ENCODE measurements around the gene DBI. TPM values are rescaled to one million over a fixed set of nuclear protein-coding genes. Genes with fewer than 3 reads are reported as not detected.

Gene DBI
- total RNA-seq, 1 experiment from 2014 or later: 129 TPM

- H3K9me3 ChIP-seq (ENCODE audit: control insufficient read depth in 1 of 2, insufficient read depth in 1 of 2, low read depth in 1 of 2, low read length in 2 of 2): no peaks in the 10 kb centered on the region
- intact Hi-C loops (cut with micrococcal nuclease): no loop called here
- H4K20me1 ChIP-seq (ENCODE audit: insufficient read depth): no peaks in the 10 kb centered on the region
- no peak overlapping the region for H3K9ac ChIP-seq (ENCODE audit: low read length)
- POLR2A ChIA-PET: no interaction called here
- H3K4me3 ChIP-seq (replicated peaks in 1 of 2; ENCODE audit: low read depth in 1 of 2, low read length in 2 of 2): no peak overlapping the region
- 0 out of 4 replicates have a peak, but pooled peaks cover 0 to 4% of the 10 kb centered on the region in 2 experiments for H3K36me3 ChIP-seq (ENCODE audit: control insufficient read depth in 1 of 2, insufficient read depth in 2 of 2, low read length in 2 of 2)
- no peak overlapping the region for H3K4me2 ChIP-seq (ENCODE audit: low read length)
- DNase-seq (ENCODE audit: low read depth, low spot score) (no peak), ATAC-seq (no peak)
- no peak overlapping the region for H2AFZ ChIP-seq (ENCODE audit: low read depth, low read length, poor library complexity, severe bottlenecking)
- no TSS peak for BruUV-seq (replicated peaks)
- no peaks in the 10 kb centered on the region for H3K4me1 ChIP-seq (ENCODE audit: control insufficient read depth in 1 of 2, insufficient read depth in 2 of 2, low read length in 2 of 2)
- H3K79me2 ChIP-seq (ENCODE audit: insufficient read depth, low read length): no peaks in the 10 kb centered on the region
- RAD21 ChIA-PET (ENCODE audit: low non-redundant PET in 1 of 2, low total read pairs in 2 of 2, uncharacterized antibody in 2 of 2, unreplicated experiment in 2 of 2): no interaction called here
- no peaks in the 10 kb centered on the region for H3K27me3 ChIP-seq (ENCODE audit: insufficient read depth, low read length)
- H3K9me2 ChIP-seq (ENCODE audit: insufficient read depth): no peaks in the 10 kb centered on the region
- CTCF ChIA-PET: no interaction called here
- TF ChIP-seq SP1 (IDR thresholded peaks at IDR 0.05; ENCODE audit: low read depth) (no peak), JUND (IDR thresholded peaks at IDR 0.05) (no peak), ZBTB33 (IDR thresholded peaks at IDR 0.05; ENCODE audit: extremely low read depth, insufficient replicate concordance, low read length) (no peak)
- no peak overlapping the region for H3K27ac ChIP-seq (ENCODE audit: low read depth, low read length)
These were observed 28.5 kb upstream of the DBI start for GRCh38 chr2:119338272-119338671.

- no peak overlapping the region for H3K27ac ChIP-seq (ENCODE audit: low read depth, low read length)
- H3K9me2 ChIP-seq (ENCODE audit: insufficient read depth): no peaks in the 10 kb centered on the region
- no peak overlapping the region for H2AFZ ChIP-seq (ENCODE audit: low read depth, low read length, poor library complexity, severe bottlenecking)
- no peaks in the 10 kb centered on the region for H4K20me1 ChIP-seq (ENCODE audit: insufficient read depth)
- no peaks in the 10 kb centered on the region for H3K9me3 ChIP-seq (ENCODE audit: control insufficient read depth in 1 of 2, insufficient read depth in 1 of 2, low read depth in 1 of 2, low read length in 2 of 2)
- H3K9ac ChIP-seq (ENCODE audit: low read length): no peak overlapping the region
- ChIA-PET POLR2A (no interaction called here), RAD21 (ENCODE audit: low non-redundant PET in 1 of 2, low total read pairs in 2 of 2, uncharacterized antibody in 2 of 2, unreplicated experiment in 2 of 2) (no interaction called here), CTCF (no interaction called here)
- ATAC-seq (no peak), DNase-seq (ENCODE audit: low read depth, low spot score) (no peak)
- 0 out of 4 replicates have a peak, but pooled peaks cover 0 to 4% of the 10 kb centered on the region in 2 experiments for H3K36me3 ChIP-seq (ENCODE audit: control insufficient read depth in 1 of 2, insufficient read depth in 2 of 2, low read length in 2 of 2)
- H3K4me3 ChIP-seq (replicated peaks in 1 of 2; ENCODE audit: low read depth in 1 of 2, low read length in 2 of 2): no peak overlapping the region
- H3K4me2 ChIP-seq (ENCODE audit: low read length): no peak overlapping the region
- peaks cover 3% of the 10 kb centered on the region; the same call in 1 of the 2 replicates for H3K79me2 ChIP-seq (ENCODE audit: insufficient read depth, low read length)
- H3K4me1 ChIP-seq (ENCODE audit: control insufficient read depth in 1 of 2, insufficient read depth in 2 of 2, low read length in 2 of 2): no peaks in the 10 kb centered on the region
- BruUV-seq (replicated peaks): no TSS peak
- no peaks in the 10 kb centered on the region for H3K27me3 ChIP-seq (ENCODE audit: insufficient read depth, low read length)
- intact Hi-C loops (cut with micrococcal nuclease): no loop called here
- TF ChIP-seq CTCF (IDR thresholded peaks at IDR 0.05 in 2 of 3, conservative IDR thresholded peaks at IDR 0.05 in 1 of 3; ENCODE audit: borderline replicate concordance in 1 of 3, insufficient read depth in 1 of 3, low read depth in 2 of 3, low read length in 2 of 3) (no peak), ZBTB33 (IDR thresholded peaks at IDR 0.05; ENCODE audit: extremely low read depth, insufficient replicate concordance, low read length) (no peak), ZNF274 (IDR thresholded peaks at IDR 0.05; ENCODE audit: low read depth, low read length) (no peak), ATF3 (IDR thresholded peaks at IDR 0.05) (no peak), CBX3 (IDR thresholded peaks at IDR 0.05; ENCODE audit: low read depth) (no peak), JUND (IDR thresholded peaks at IDR 0.05) (no peak), FOSL1 (IDR thresholded peaks at IDR 0.05; ENCODE audit: low read depth) (no peak), EZH2phosphoT487 (IDR thresholded peaks at IDR 0.05; ENCODE audit: borderline replicate concordance) (no peak), SRF (IDR thresholded peaks at IDR 0.05; ENCODE audit: low read depth) (no peak), TCF7L2 (IDR thresholded peaks at IDR 0.05; ENCODE audit: borderline replicate concordance, extremely low read depth, insufficient read depth, insufficient read length) (no peak)
These were observed 27.8 kb upstream of the DBI start for GRCh38 chr2:119338826-119339561.

Data from HCT116 (cell line).